MM.1S (cell line): Measurements from ENCODE around the gene RPRD1A.
A peak's percentile ranks its signal among the peaks of the same experiment; 100 is the strongest.
"Not testable (repeated sequence)": the region's sequence is repeated elsewhere in the genome, so short reads cannot be mapped to it uniquely, and the experiment has no call there.

Experiments used
- DNase-seq: peaks from one replicate; pipeline ENCODE4 v3.0.0-alpha.2; 2015
- H2AFZ ChIP-seq: fragments of 300-600 bp; sonication (generic); 2 replicates; pipeline ENCODE4 v1.6.0; 2016; ENCODE audit warnings: antibody characterized with exemption, low read length
- H3F3A ChIP-seq: fragments of 300-600 bp; sonication (generic); 2 replicates; pipeline ENCODE4 v1.6.1; 2016; ENCODE audit warnings: mild to moderate bottlenecking, antibody characterized with exemption, low read length, moderate library complexity, mixed read lengths; ENCODE audit not compliant: insufficient read depth
- H3K27ac ChIP-seq: fragments of 300-600 bp; sonication (generic); 2 replicates; pipeline ENCODE4 v1.5.1; 2016; ENCODE audit warnings: mild to moderate bottlenecking, low read length
- H3K27me3 ChIP-seq: fragments of 300-600 bp; sonication (generic); replicated peaks from 2 replicates; pipeline ENCODE4 v1.6.0; 2016; ENCODE audit warnings: low read length; ENCODE audit not compliant: insufficient read depth
- H3K36me3 ChIP-seq: fragments of 300-600 bp; sonication (generic); replicated peaks from 2 replicates; pipeline ENCODE4 v1.6.1; 2016; ENCODE audit warnings: mild to moderate bottlenecking, low read length, mixed read lengths; ENCODE audit not compliant: insufficient read depth
- H3K4me1 ChIP-seq: fragments of 300-600 bp; sonication (generic); 2 replicates; pipeline ENCODE4 v1.6.1; 2016; ENCODE audit warnings: low read length, mixed read lengths
- H3K4me2 ChIP-seq: fragments of 300-600 bp; sonication (generic); 2 replicates; pipeline ENCODE4 v1.6.0; 2016; ENCODE audit warnings: low read depth, low read length
- H3K4me3 ChIP-seq: fragments of 300-600 bp; sonication (generic); 2 replicates; pipeline ENCODE4 v1.5.1; 2016; ENCODE audit warnings: low read length, mixed read lengths
- H3K79me2 ChIP-seq: fragments of 300-600 bp; sonication (generic); 2 replicates; pipeline ENCODE4 v1.6.1; 2016; ENCODE audit warnings: mixed run types, low read length, mixed read lengths
- H3K9ac ChIP-seq: fragments of 300-600 bp; sonication (generic); 2 replicates; pipeline ENCODE4 v1.6.1; 2016; ENCODE audit warnings: low read length, mixed read lengths
- H3K9me2 ChIP-seq: fragments of 300-600 bp; sonication (generic); replicated peaks from 2 replicates; pipeline ENCODE4 v1.6.1; 2016; ENCODE audit warnings: mild to moderate bottlenecking, low read length, mixed read lengths; ENCODE audit not compliant: insufficient read depth
- H3K9me3 ChIP-seq: fragments of 300-600 bp; sonication (generic); replicated peaks from 2 replicates; pipeline ENCODE4 v1.6.1; 2016; ENCODE audit warnings: mild to moderate bottlenecking, low read length, mixed read lengths; ENCODE audit not compliant: insufficient read depth
- H4K20me1 ChIP-seq: fragments of 300-600 bp; sonication (generic); 2 replicates; pipeline ENCODE4 v1.6.1; 2016; ENCODE audit warnings: mild to moderate bottlenecking, low read length, moderate library complexity, mixed read lengths; ENCODE audit not compliant: insufficient read depth
- CTCF ChIP-seq: fragments of 300-600 bp; sonication (generic); IDR thresholded peaks from 2 replicates; pipeline ENCODE4 v1.5.1; 2016; ENCODE audit warnings: antibody characterized with exemption, low read length, mixed read lengths
- EZH2 ChIP-seq: fragments of 300-600 bp; sonication (generic); optimal IDR thresholded peaks from 2 replicates; pipeline ENCODE3; 2017; ENCODE audit warnings: low read depth, mild to moderate bottlenecking, antibody characterized with exemption, low read length, mixed read lengths
- EZH2phosphoT487 ChIP-seq: fragments of 300-600 bp; sonication (generic); IDR thresholded peaks from 2 replicates; pipeline ENCODE4 v1.6.1; 2018; ENCODE audit warnings: antibody characterized with exemption, low read length

RPRD1A gene

GRCh38 chr18:36083729-36084128 is 16.4 kb upstream of the RPRD1A start:
- H3K36me3 ChIP-seq = no peaks in the 10 kb centered on the region
- H2AFZ ChIP-seq = no peak overlapping the region
- H3K4me1 ChIP-seq = no peaks in the 10 kb centered on the region; the same call in 1 of the 2 replicates
- no peak overlapping the region for H3K27ac ChIP-seq
- no peaks in the 10 kb centered on the region for H3K9me3 ChIP-seq
- DNase-seq = peak; percentile 24
- no peak overlapping the region for H3K4me3 ChIP-seq
- H3F3A ChIP-seq = no peaks in the 10 kb centered on the region
- H3K79me2 ChIP-seq = no peaks in the 10 kb centered on the region
- H3K9me2 ChIP-seq = no peaks in the 10 kb centered on the region
- no peaks in the 10 kb centered on the region for H3K27me3 ChIP-seq
- no peak overlapping the region for H3K4me2 ChIP-seq
- no peaks in the 10 kb centered on the region for H4K20me1 ChIP-seq
- H3K9ac ChIP-seq = no peak overlapping the region
- TF ChIP-seq EZH2phosphoT487 (no peak), EZH2 (no peak), CTCF (no peak)

GRCh38 chr18:36081118-36081517 is 13.8 kb upstream of the RPRD1A start:
- not testable (repeated sequence) for H3K27ac ChIP-seq, H3K9ac ChIP-seq, H2AFZ ChIP-seq, H4K20me1 ChIP-seq, H3K79me2 ChIP-seq, H3K4me3 ChIP-seq, DNase-seq, H3K4me1 ChIP-seq, H3K9me2 ChIP-seq, H3F3A ChIP-seq, H3K9me3 ChIP-seq, H3K4me2 ChIP-seq, H3K36me3 ChIP-seq, H3K27me3 ChIP-seq

- no peaks in the 10 kb centered on the region for H3F3A ChIP-seq
- no peak overlapping the region for H3K27ac ChIP-seq
- no peak for TF ChIP-seq CTCF
- no peak for TF ChIP-seq EZH2phosphoT487
- TF ChIP-seq EZH2 = no peak
- H3K4me2 ChIP-seq = no peak overlapping the region
- no peaks in the 10 kb centered on the region for H3K36me3 ChIP-seq
- no peak overlapping the region for H3K4me3 ChIP-seq
- H3K9ac ChIP-seq = no peak overlapping the region
- no peak overlapping the region for H2AFZ ChIP-seq
- no peaks in the 10 kb centered on the region for H3K27me3 ChIP-seq
- H3K9me3 ChIP-seq = no peaks in the 10 kb centered on the region
- H3K9me2 ChIP-seq = no peaks in the 10 kb centered on the region
- H3K4me1 ChIP-seq = no peaks in the 10 kb centered on the region; the same call in 1 of the 2 replicates
- no peaks in the 10 kb centered on the region for H3K79me2 ChIP-seq
- H4K20me1 ChIP-seq = no peaks in the 10 kb centered on the region
- DNase-seq = no peak
These were observed 11.6 kb upstream of the RPRD1A start for GRCh38 chr18:36078751-36079529.

GRCh38 chr18:36077764-36078163 is 10.4 kb upstream of the RPRD1A start:
- H3K9ac ChIP-seq, H3K27me3 ChIP-seq, H3K9me3 ChIP-seq, H3K79me2 ChIP-seq, H3F3A ChIP-seq, DNase-seq, H2AFZ ChIP-seq, H3K4me1 ChIP-seq, H3K4me2 ChIP-seq, H3K27ac ChIP-seq, H3K4me3 ChIP-seq, H3K36me3 ChIP-seq, H4K20me1 ChIP-seq, H3K9me2 ChIP-seq: not testable (repeated sequence)
